Measurements from ENCODE around the gene MBD3L4.
A peak's percentile ranks its signal among the peaks of the same experiment; 100 is the strongest.
"Not testable (repeated sequence)": the region's sequence is repeated elsewhere in the genome, so short reads cannot be mapped to it uniquely, and the experiment has no call there.

MBD3L4 gene

GRCh38 chr19:7041563-7041962, 1.6 kb upstream of the MBD3L4 start:
- not testable (repeated sequence) for DNase-seq

GRCh38 chr19:7030278-7030677, 9.7 kb downstream of the MBD3L4 start, which contains the start of gene MBD3L5:
Gene MBD3L5 (plus strand): TSS chr19:7030578. CDS start chr19:7030612, 34 bp downstream.
- not testable (repeated sequence) for DNase-seq

DNA sequence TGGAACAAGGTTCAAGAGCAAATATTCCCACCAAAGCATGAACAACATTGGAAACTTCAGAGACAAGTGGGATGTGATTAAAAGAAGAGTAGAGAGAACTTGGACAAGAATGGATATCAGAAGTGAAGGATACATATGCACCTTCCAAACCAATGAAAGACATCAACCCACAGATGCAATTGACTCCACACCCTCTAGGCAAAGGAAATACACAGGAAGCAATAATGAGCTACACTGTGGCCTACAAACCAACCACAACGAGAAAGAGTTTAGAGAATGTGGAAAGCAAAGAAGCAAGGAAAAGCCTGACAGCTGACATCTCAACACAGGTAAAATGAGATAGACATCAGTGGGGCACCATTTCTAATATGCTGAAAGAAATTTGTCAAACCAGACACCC, 11.2 kb downstream of the MBD3L4 start:
- DNase-seq: not testable (repeated sequence)

DNA sequence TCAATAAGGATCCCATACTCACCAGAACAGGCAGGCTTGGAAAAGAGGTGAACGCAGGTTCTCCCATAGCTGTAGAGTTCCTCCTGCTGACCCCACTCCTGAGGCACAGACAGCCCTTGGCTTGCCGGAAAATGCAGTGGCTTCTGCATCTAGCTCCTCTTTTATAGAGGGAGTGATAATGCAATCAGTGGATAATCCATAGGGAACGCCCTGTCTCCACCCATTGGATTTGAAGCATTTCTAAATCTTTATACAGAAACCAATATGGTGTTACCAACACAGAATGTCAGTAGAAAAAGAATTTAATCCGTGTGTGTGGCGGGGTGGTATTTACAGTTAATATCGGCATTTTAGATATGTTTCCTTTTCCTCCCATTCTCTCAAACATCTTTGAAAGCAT, 18.6 kb downstream of the MBD3L4 start, which contains the start of gene MBD3L2B:
MBD3L2B (minus strand) TSS at position 101 of the 400 bp plus-strand sequence; CDS start at position 67, 34 bp downstream.
- DNase-seq: not testable (repeated sequence)

GRCh38 chr19:7018828-7019227, 21.2 kb downstream of the MBD3L4 start:
- DNase-seq: no peak

- peak; percentile 64 for DNase-seq
Observed at GRCh38 chr19:7013678-7014077, 26.3 kb downstream of the MBD3L4 start.

GRCh38 chr19:7010722-7011593, 29.0 kb downstream of the MBD3L4 start:
- DNase-seq: no peak

DNA sequence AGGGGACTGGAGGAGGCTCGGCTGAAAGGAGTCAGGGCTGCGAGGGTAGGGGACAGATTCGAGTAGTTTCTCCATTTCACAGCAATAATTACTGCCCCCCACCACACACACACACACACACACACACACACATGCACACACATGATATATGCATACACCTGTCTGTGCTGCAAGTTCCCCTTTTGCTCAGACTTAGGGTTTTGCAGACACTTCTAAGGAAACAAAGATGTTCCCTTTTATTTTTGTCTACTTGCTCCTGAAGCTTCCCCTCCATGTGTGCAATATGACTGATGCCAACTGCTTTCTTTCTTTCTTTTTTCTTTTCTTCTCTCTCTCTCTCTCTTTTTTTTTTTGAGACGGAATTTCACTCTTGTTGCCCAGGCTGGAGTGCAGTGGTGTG, 32.1 kb downstream of the MBD3L4 start:
- no peak for DNase-seq

- DNase-seq: no peak
Observed at GRCh38 chr19:7006135-7006704, 33.8 kb downstream of the MBD3L4 start.

GRCh38 chr19:7004313-7004931, 35.6 kb downstream of the MBD3L4 start:
- DNase-seq: peak; percentile 25

- no peak for DNase-seq
Observed at GRCh38 chr19:7000816-7001215, 39.2 kb downstream of the MBD3L4 start.

DNA sequence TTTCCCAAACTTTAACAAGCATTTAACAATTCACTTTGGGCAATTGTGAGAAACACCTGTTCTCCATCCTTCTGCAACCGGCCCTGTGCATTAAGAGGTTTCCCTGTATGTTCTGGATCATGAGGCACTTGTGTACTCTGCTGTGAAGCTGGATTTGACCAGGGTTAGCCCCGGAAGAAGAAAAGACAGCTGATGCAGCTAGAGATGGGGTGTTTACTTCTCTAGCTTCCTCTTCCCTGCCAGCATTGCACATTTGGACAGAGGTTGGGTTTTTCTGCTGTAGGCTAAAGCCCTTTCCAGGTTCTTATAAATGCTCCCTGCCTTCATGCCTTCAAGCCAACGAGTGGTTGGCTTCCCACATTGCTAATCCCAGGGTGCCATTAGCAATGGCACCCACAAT, 39.6 kb downstream of the MBD3L4 start:
- no peak for DNase-seq

DNA sequence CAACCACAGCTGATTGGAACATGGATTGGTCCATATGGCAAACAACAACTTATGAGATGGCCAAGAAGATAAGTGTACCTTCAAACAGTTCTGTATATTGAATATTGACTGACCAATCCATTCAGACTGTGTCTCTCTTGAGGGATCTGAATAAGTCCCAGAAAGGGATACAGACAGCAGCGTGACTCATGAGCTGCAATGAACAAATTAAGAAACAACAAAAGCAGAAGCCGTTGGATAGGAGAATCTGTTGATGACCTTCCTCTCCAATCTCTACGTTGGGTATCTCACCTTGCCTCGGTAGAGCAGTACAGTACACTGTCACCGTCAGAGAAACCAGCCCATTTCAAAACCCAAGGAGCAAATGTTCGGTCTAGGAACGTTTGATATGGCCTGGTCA, 40.0 kb downstream of the MBD3L4 start:
- no peak for DNase-seq

GRCh38 chr19:6997679-6998445, 42.1 kb downstream of the MBD3L4 start:
- DNase-seq: peak; percentile 11

DNA sequence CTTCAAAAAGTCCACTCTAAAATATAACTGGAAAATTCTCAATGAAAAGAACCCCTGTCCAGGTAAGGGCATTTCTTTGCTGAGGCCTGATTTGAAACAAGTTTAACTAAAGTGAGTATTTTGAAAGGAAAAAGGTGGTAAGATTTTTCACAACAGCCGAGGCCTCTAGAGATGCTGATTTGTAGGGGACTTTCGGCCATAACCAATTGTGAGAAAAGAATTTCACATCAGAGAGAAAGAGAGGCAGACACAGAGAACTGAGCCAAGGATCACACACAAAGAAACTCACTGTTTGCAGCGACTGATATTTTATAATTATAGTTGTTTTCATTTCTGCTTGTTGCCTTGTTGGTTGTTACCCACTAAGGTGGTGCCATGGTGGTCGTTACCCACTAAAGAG, 43.2 kb downstream of the MBD3L4 start:
- no peak for DNase-seq

DNA sequence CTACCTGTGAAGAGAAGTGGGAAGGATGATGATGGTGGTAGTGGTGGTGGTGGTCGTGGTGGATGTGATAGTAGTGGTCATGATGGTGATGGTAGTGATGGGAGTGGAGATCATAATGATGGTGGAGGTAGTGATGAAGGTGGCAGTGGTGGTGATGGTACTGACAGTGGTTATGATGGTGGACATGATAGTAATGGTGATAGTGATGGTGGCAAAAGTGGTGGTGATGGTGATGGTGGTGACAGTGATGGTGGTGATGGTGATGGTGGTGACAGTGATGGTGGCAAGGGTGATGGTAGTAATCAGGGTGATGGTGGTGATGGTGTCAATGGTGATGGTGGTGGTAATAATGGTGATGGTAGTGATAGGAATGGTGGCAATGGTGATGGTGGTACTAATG, 44.9 kb downstream of the MBD3L4 start:
- no peak for DNase-seq

GRCh38 chr19:6988257-6988656, 51.7 kb downstream of the MBD3L4 start:
- no peak for DNase-seq

DNA sequence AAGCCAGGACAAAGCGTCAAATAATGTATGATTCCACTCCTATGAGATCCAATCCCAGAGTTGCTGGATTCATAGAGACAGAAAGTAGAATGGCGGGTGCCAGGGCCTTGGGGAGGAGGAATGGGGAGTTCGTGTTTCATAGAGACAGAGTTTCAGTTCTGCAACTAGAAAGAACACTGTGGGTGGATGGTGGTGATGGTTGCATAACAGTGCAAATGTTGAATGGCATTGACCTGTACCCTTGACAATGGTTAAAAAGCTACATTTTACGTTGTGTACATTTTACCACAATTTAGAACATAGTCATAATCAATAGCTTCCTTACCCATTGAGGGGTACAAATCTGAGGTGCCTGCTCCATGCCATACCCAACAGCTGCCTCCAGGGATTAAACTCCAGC, 52.1 kb downstream of the MBD3L4 start:
- no peak for DNase-seq

Data from hematopoietic multipotent progenitor cell treated with erythropoietin and hydrocortisone succinate and interleukin-3 and kit ligand, for 8 days (in vitro differentiated cells).